ENCODE measurements around the gene SCG3. TPM values are rescaled to one million over a fixed set of nuclear protein-coding genes. Genes with fewer than 3 reads are reported as not detected.

SCG3 gene
- total RNA-seq, 1 experiment from 2014 or later: not detected

- Histone ChIP-seq H2AFZ (no peak overlapping the region), H3K4me2 (no peak overlapping the region), H3K36me3 (ENCODE audit: low read depth) (no peaks in the 10 kb centered on the region), H3K79me2 (ENCODE audit: low read depth) (no peaks in the 10 kb centered on the region), H3K27ac (no peak overlapping the region), H3K9me3 (ENCODE audit: insufficient read depth, low read depth) (no peaks in the 10 kb centered on the region), H3F3A (ENCODE audit: insufficient read depth, low read depth) (no peaks in the 10 kb centered on the region), H3K4me1 (replicated peaks; ENCODE audit: insufficient read depth) (no peaks in the 10 kb centered on the region), H3K9me2 (ENCODE audit: insufficient read depth) (no peaks in the 10 kb centered on the region; the same call in 1 of the 2 replicates), H4K20me1 (ENCODE audit: insufficient read depth) (no peaks in the 10 kb centered on the region), H3K27me3 (ENCODE audit: insufficient read depth, low read depth) (peaks cover 9% of the 10 kb centered on the region; the same call in 1 of the 2 replicates), H3K4me3 (no peak overlapping the region)
- ChIA-PET CTCF (no interaction called here), POLR2A (ENCODE audit: unreplicated experiment) (no interaction called here)
- DNase-seq: no peak
- TF ChIP-seq CTCF (conservative IDR thresholded peaks at IDR 0.05) (no peak), EZH2 (IDR thresholded peaks at IDR 0.05; ENCODE audit: low read depth) (no peak)
- intact Hi-C loops (cut with micrococcal nuclease; ENCODE audit: unreplicated experiment): no loop called here
- no TSS peak for BruUV-seq (replicated peaks)
Measured at GRCh38 chr15:51696566-51696965, 15.3 kb downstream of the SCG3 start.

GRCh38 chr15:51697163-51697562 lies 15.9 kb downstream of the SCG3 start:
- POLR2A ChIA-PET (ENCODE audit: unreplicated experiment): no interaction called here

GRCh38 chr15:51699373-51699772 lies 18.1 kb downstream of the SCG3 start:
- no peak for DNase-seq
- no peaks in the 10 kb centered on the region for H3K36me3 ChIP-seq (ENCODE audit: low read depth)
- TF ChIP-seq EZH2 (IDR thresholded peaks at IDR 0.05; ENCODE audit: low read depth) (no peak), CTCF (conservative IDR thresholded peaks at IDR 0.05) (no peak)
- no peaks in the 10 kb centered on the region for H3F3A ChIP-seq (ENCODE audit: insufficient read depth, low read depth)
- POLR2A ChIA-PET (ENCODE audit: unreplicated experiment): no interaction called here
- BruUV-seq (replicated peaks): no TSS peak
- H3K9me2 ChIP-seq (ENCODE audit: insufficient read depth): no peaks in the 10 kb centered on the region; the same call in 1 of the 2 replicates
- no peaks in the 10 kb centered on the region for H4K20me1 ChIP-seq (ENCODE audit: insufficient read depth)
- H2AFZ ChIP-seq: no peak overlapping the region
- no peaks in the 10 kb centered on the region for H3K4me1 ChIP-seq (replicated peaks; ENCODE audit: insufficient read depth)
- no peaks in the 10 kb centered on the region for H3K79me2 ChIP-seq (ENCODE audit: low read depth)
- peaks cover 9% of the 10 kb centered on the region; the same call in 1 of the 2 replicates for H3K27me3 ChIP-seq (ENCODE audit: insufficient read depth, low read depth)
- H3K9me3 ChIP-seq (ENCODE audit: insufficient read depth, low read depth): no peaks in the 10 kb centered on the region
- H3K27ac ChIP-seq: no peak overlapping the region
- intact Hi-C loops (cut with micrococcal nuclease; ENCODE audit: unreplicated experiment): no loop called here
- H3K4me2 ChIP-seq: no peak overlapping the region
- H3K4me3 ChIP-seq: no peak overlapping the region
- CTCF ChIA-PET: no interaction called here

More at GRCh38 chr15:51697163-51697562, 15.9 kb downstream of the SCG3 start:
- Histone ChIP-seq H3K4me1 (replicated peaks; ENCODE audit: insufficient read depth) (no peaks in the 10 kb centered on the region), H3K27me3 (ENCODE audit: insufficient read depth, low read depth) (peaks cover 9% of the 10 kb centered on the region; the same call in 1 of the 2 replicates), H3K9me3 (ENCODE audit: insufficient read depth, low read depth) (no peaks in the 10 kb centered on the region), H3K36me3 (ENCODE audit: low read depth) (no peaks in the 10 kb centered on the region), H3F3A (ENCODE audit: insufficient read depth, low read depth) (no peaks in the 10 kb centered on the region), H2AFZ (no peak overlapping the region), H3K79me2 (ENCODE audit: low read depth) (no peaks in the 10 kb centered on the region), H3K9me2 (ENCODE audit: insufficient read depth) (no peaks in the 10 kb centered on the region; the same call in 1 of the 2 replicates), H3K4me2 (no peak overlapping the region), H3K4me3 (no peak overlapping the region), H3K27ac (no peak overlapping the region), H4K20me1 (ENCODE audit: insufficient read depth) (no peaks in the 10 kb centered on the region)
- no TSS peak for BruUV-seq (replicated peaks)
- CTCF ChIA-PET: interaction anchor here (0.6 kb wide), 1 partner anchor 15 kb away, joined by 4 read pairs; no protein-coding TSS in a partner anchor
- DNase-seq: no peak
- TF ChIP-seq EZH2 (IDR thresholded peaks at IDR 0.05; ENCODE audit: low read depth): no peak
- no peak for TF ChIP-seq CTCF (conservative IDR thresholded peaks at IDR 0.05)
- intact Hi-C loops (cut with micrococcal nuclease; ENCODE audit: unreplicated experiment): no loop called here

All from PC-9 (cell line).